Right atrium auricular region (tissue), 2 donors: Measurements from ENCODE around the gene FRAS1. TPM values are rescaled to one million over a fixed set of nuclear protein-coding genes. Genes with fewer than 3 reads are reported as not detected.

Source experiments
- DNase-seq: peaks from one replicate; pipeline ENCODE4 v3.0.0-alpha.2; 2019; ENCODE audit warnings: low spot score
- H3K27ac ChIP-seq, 2 donors: fragments of 200-600 bp; sonication (generic); 1 replicate in 1 of 2; 2 replicates in 1 of 2; pipeline ENCODE4 v1.5.1; 2016 to 2019
- H3K27me3 ChIP-seq, 2 donors: fragments of 200-600 bp; sonication (generic); one replicate each; pipeline versions ENCODE4 v1.5.1 to v1.6.0; 2017 to 2019
- H3K36me3 ChIP-seq: fragments of 200-600 bp; sonication (generic); one replicate; pipeline ENCODE4 v1.5.1; 2016
- H3K4me1 ChIP-seq, 2 donors: fragments of 200-600 bp; sonication (generic); one replicate each; pipeline versions ENCODE4 v1.5.1 to v1.6.0; 2017 to 2019
- H3K4me3 ChIP-seq, 2 donors: fragments of 200-600 bp; sonication (generic); 1 replicate in 1 of 2; 2 replicates in 1 of 2; pipeline ENCODE4 v1.5.1; 2017 to 2019; ENCODE audit warnings: mild to moderate bottlenecking in 1 of 2, moderate library complexity in 1 of 2
- H3K9me3 ChIP-seq, 2 donors: fragments of 200-600 bp; sonication (generic); one replicate each; pipeline ENCODE4 v1.5.1; 2019
- total RNA-seq, 2 donors: library from RNA; depleted of rRNA; stranded (reverse); fragments of >200 nt; gene quantifications; one replicate each; pipeline ENCODE4 v1.1.0, GENCODE V29; 2016
- TF ChIP-seq, protein P1 (sequence below), 2 donors: fragments of 200-600 bp; sonication (generic); IDR thresholded peaks; one replicate each; pipeline ENCODE4 v1.5.1; 2019; ENCODE audit warnings: antibody characterized with exemption in 2 of 2

FRAS1 gene
- total RNA-seq, 2 donors from 2014 or later, result 5.8 to 12.9 TPM

DNA sequence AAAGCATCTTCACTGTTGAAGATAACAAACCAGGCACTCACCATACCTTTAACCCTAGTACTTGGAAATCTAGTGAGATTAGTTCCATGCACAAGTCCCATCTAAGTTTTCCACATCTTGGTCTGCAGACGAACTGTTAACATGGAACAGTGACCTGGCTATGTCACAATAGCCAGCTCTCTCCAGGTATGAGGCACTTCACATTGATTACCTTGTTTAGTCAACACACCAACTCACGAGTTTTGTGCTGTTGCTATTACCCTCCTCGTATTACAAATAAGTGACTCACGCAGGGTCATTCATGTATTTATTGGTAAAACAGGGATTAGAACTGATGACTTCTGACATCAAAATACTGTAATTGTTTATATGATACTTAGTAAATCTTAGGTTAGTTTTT lies 36.4 kb upstream of the FRAS1 start:
- H3K36me3 ChIP-seq, result no peaks in the 10 kb centered on the region
- H3K4me1 ChIP-seq, result no peaks in the 10 kb centered on the region
- no peaks in the 10 kb centered on the region for H3K9me3 ChIP-seq
- TF ChIP-seq, protein P1, sequence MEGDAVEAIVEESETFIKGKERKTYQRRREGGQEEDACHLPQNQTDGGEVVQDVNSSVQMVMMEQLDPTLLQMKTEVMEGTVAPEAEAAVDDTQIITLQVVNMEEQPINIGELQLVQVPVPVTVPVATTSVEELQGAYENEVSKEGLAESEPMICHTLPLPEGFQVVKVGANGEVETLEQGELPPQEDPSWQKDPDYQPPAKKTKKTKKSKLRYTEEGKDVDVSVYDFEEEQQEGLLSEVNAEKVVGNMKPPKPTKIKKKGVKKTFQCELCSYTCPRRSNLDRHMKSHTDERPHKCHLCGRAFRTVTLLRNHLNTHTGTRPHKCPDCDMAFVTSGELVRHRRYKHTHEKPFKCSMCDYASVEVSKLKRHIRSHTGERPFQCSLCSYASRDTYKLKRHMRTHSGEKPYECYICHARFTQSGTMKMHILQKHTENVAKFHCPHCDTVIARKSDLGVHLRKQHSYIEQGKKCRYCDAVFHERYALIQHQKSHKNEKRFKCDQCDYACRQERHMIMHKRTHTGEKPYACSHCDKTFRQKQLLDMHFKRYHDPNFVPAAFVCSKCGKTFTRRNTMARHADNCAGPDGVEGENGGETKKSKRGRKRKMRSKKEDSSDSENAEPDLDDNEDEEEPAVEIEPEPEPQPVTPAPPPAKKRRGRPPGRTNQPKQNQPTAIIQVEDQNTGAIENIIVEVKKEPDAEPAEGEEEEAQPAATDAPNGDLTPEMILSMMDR (IDR thresholded peaks at IDR 0.05), result no peak
- H3K4me3 ChIP-seq, result no peak overlapping the region
- H3K27me3 ChIP-seq, result no peaks in the 10 kb centered on the region
- no peak for DNase-seq
- no peak overlapping the region for H3K27ac ChIP-seq

- Histone ChIP-seq H3K4me1 (no peaks in the 10 kb centered on the region), H3K4me3 (no peak overlapping the region), H3K27me3 (no peaks in the 10 kb centered on the region), H3K27ac (no peak overlapping the region), H3K9me3 (no peaks in the 10 kb centered on the region), H3K36me3 (no peaks in the 10 kb centered on the region)
- TF ChIP-seq, protein P1 (IDR thresholded peaks at IDR 0.05), result no peak
- no peak for DNase-seq
These were observed 34.6 kb upstream of the FRAS1 start for GRCh38 chr4:78022517-78022916.

GRCh38 chr4:78024085-78024484 lies 33.0 kb upstream of the FRAS1 start:
- Histone ChIP-seq H3K4me1 (no peaks in the 10 kb centered on the region), H3K9me3 (no peaks in the 10 kb centered on the region), H3K4me3 (no peak overlapping the region), H3K27me3 (no peaks in the 10 kb centered on the region), H3K36me3 (no peaks in the 10 kb centered on the region), H3K27ac (no peak overlapping the region)
- DNase-seq, result no peak
- TF ChIP-seq, protein P1 (IDR thresholded peaks at IDR 0.05), result no peak

DNA sequence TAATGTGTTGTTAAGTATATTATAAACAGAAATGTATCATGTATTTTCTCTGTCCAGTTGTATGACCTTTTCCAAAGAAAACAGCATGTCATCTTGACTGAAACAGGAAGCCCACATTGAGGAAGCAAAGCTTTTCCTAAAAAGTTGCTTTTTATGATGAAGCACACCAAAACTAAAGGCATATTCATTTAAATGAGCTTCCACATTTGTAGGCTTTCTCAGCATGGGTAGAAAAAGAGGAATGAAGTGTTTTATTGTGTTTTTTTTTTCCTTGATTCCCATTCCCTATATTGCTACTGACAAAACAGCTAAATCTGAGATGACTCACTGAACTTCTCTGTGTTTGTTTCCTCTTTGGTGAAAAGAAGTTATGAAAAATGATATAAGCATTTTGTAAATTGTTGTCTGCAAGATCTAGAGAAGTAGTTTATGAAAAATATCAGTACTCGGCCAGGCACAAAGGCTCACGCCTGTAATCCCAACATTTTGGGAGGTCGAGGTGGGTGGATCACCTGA lies 32.5 kb upstream of the FRAS1 start:
- no peak overlapping the region for H3K4me3 ChIP-seq
- TF ChIP-seq, protein P1 (IDR thresholded peaks at IDR 0.05), result no peak

GRCh38 chr4:78031417-78031950 lies 25.6 kb upstream of the FRAS1 start:
- no peaks in the 10 kb centered on the region for H3K36me3 ChIP-seq
- no peak overlapping the region for H3K27ac ChIP-seq
- TF ChIP-seq, protein P1 (IDR thresholded peaks at IDR 0.05), result no peak
- H3K9me3 ChIP-seq, result no peaks in the 10 kb centered on the region
- no peak for DNase-seq
- H3K4me1 ChIP-seq, result no peaks in the 10 kb centered on the region
- no peaks in the 10 kb centered on the region for H3K27me3 ChIP-seq
- H3K4me3 ChIP-seq, result no peak overlapping the region

More for the DNA sequence above, 32.5 kb upstream of the FRAS1 start:
- no peaks in the 10 kb centered on the region for H3K9me3 ChIP-seq
- H3K27ac ChIP-seq, result no peak overlapping the region
- no peaks in the 10 kb centered on the region for H3K4me1 ChIP-seq
- no peaks in the 10 kb centered on the region for H3K27me3 ChIP-seq
- no peak for DNase-seq
- H3K36me3 ChIP-seq, result no peaks in the 10 kb centered on the region

- Histone ChIP-seq H3K36me3 (no peaks in the 10 kb centered on the region), H3K4me3 (no peak overlapping the region), H3K27me3 (no peaks in the 10 kb centered on the region), H3K9me3 (no peaks in the 10 kb centered on the region), H3K4me1 (no peaks in the 10 kb centered on the region), H3K27ac (no peak overlapping the region)
- no peak for DNase-seq
- TF ChIP-seq, protein P1 (IDR thresholded peaks at IDR 0.05), result no peak
These were observed 24.7 kb upstream of the FRAS1 start for GRCh38 chr4:78032446-78032845.
